HCT116 (cell line): ENCODE data around the gene INSYN1. TPM values are rescaled to one million over a fixed set of nuclear protein-coding genes. Genes with fewer than 3 reads are reported as not detected.

Experiments used
- ATAC-seq: fragments of 200-7000 bp; cut with Tn5 transposase; 2 replicates; pipeline ENCODE4 v1.9.1; 2020; ENCODE audit warnings: mild to moderate bottlenecking, moderate library complexity
- BruUV-seq: library from RNA; stranded (reverse); fragments of 400-500 nt; replicated peaks from 2 replicates; lab custom pipeline; 2021; lab: Mats Ljungman, UMichigan
- CTCF ChIA-PET: fragments of 300-600 bp; sonication (Branson Sonifier 250); formaldehyde crosslinking; loops from one replicate; lab custom pipeline; 2021; ENCODE audit warnings: antibody characterized with exemption; lab: Charles Lee
- POLR2A ChIA-PET: fragments of 300-600, 350-600 bp; sonication (Branson Sonifier 250); formaldehyde crosslinking; loops from one replicate; lab custom pipeline; 2021; ENCODE audit warnings: antibody characterized with exemption; lab: Charles Lee
- RAD21 ChIA-PET, 2 experiments: fragments of 300-600 bp; sonication (Branson Sonifier 250); formaldehyde crosslinking; loops; one replicate each; lab custom pipeline; 2023; ENCODE audit warnings: low total read pairs in 2 of 2; ENCODE audit not compliant: uncharacterized antibody in 2 of 2, unreplicated experiment in 2 of 2, low non-redundant PET in 1 of 2; lab: Charles Lee
- DNase-seq: peaks from one replicate; pipeline ENCODE4 v3.0.0-alpha.2; 2010; ENCODE audit warnings: low read depth, low spot score
- H2AFZ ChIP-seq: fragments of 200-600 bp; shearing (Covaris generic), sonication (generic); 2 replicates; pipeline ENCODE4 v1.6.1; 2017; ENCODE audit warnings: low read depth, mixed run types, mixed read lengths, antibody characterized with exemption, low read length; ENCODE audit not compliant: poor library complexity, severe bottlenecking
- H3K27ac ChIP-seq: 2 replicates; pipeline ENCODE4 v1.5.1; 2012; ENCODE audit warnings: low read depth, low read length
- H3K27me3 ChIP-seq: fragments of 200-600 bp; sonication (generic); 2 replicates; pipeline ENCODE4 v1.6.1; 2016; ENCODE audit warnings: mixed run types, low read length, mixed read lengths; ENCODE audit not compliant: insufficient read depth
- H3K36me3 ChIP-seq, 2 experiments: fragments of 200-500 bp in 1 of 2; fragments of 200-600 bp in 1 of 2; sonication (Bioruptor generic) in 1 of 2; sonication (generic) in 1 of 2; 2 replicates each; pipeline versions ENCODE4 v1.5.1 to v1.6.1; 2014 to 2016; ENCODE audit warnings: low read length in 2 of 2, inconsistent platforms in 1 of 2, mixed read lengths in 1 of 2, mixed run types in 1 of 2; ENCODE audit not compliant: insufficient read depth in 2 of 2, control insufficient read depth in 1 of 2
- H3K4me1 ChIP-seq, 2 experiments: fragments of 200-600 bp in 1 of 2; sonication (generic) in 1 of 2; 2 replicates each; pipeline versions ENCODE4 v1.5.1 to v1.6.1; 2012 to 2017; ENCODE audit warnings: low read length in 2 of 2, inconsistent platforms in 1 of 2, mild to moderate bottlenecking in 1 of 2, mixed read lengths in 1 of 2, mixed run types in 1 of 2, moderate library complexity in 1 of 2; ENCODE audit not compliant: insufficient read depth in 2 of 2, control insufficient read depth in 1 of 2
- H3K4me2 ChIP-seq: fragments of 200-600 bp; sonication (generic); 2 replicates; pipeline ENCODE4 v1.6.1; 2017; ENCODE audit warnings: mixed run types, low read length, mixed read lengths
- H3K4me3 ChIP-seq, 2 experiments: fragments of 200-600 bp in 1 of 2; sonication (generic) in 1 of 2; replicated peaks in 1 of 2; 2 replicates each; pipeline ENCODE4 v1.5.1; 2011 to 2016; ENCODE audit warnings: low read length in 2 of 2, control low read depth in 1 of 2, low read depth in 1 of 2, mild to moderate bottlenecking in 1 of 2, mixed read lengths in 1 of 2, mixed run types in 1 of 2
- H3K79me2 ChIP-seq: fragments of 200-600 bp; sonication (generic); 2 replicates; pipeline ENCODE4 v1.6.1; 2017; ENCODE audit warnings: mild to moderate bottlenecking, mixed run types, low read length, moderate library complexity, mixed read lengths; ENCODE audit not compliant: insufficient read depth
- H3K9ac ChIP-seq: fragments of 200-600 bp; sonication (generic); 2 replicates; pipeline ENCODE4 v1.6.1; 2016; ENCODE audit warnings: low read length, mixed read lengths
- H3K9me2 ChIP-seq: fragments of 200-600 bp; sonication (generic), shearing (Covaris generic); 2 replicates; pipeline ENCODE4 v1.6.1; 2017; ENCODE audit warnings: mixed run types, mild to moderate bottlenecking, moderate library complexity; ENCODE audit not compliant: insufficient read depth
- H3K9me3 ChIP-seq, 2 experiments: fragments of 200-500 bp in 1 of 2; fragments of 200-600 bp in 1 of 2; sonication (Bioruptor generic) in 1 of 2; sonication (generic) in 1 of 2; 2 replicates each; pipeline ENCODE4 v1.6.1; 2014 to 2017; ENCODE audit warnings: low read length in 2 of 2, mixed read lengths in 2 of 2, inconsistent platforms in 1 of 2, low read depth in 1 of 2, mild to moderate bottlenecking in 1 of 2, mixed run types in 1 of 2, moderate library complexity in 1 of 2; ENCODE audit not compliant: control insufficient read depth in 1 of 2, insufficient read depth in 1 of 2
- H4K20me1 ChIP-seq: fragments of 200-600 bp; sonication (generic), shearing (Covaris generic); 2 replicates; pipeline ENCODE4 v1.6.1; 2017; ENCODE audit warnings: mixed run types, mild to moderate bottlenecking, moderate library complexity; ENCODE audit not compliant: insufficient read depth
- CBX3 ChIP-seq: IDR thresholded peaks from 2 replicates; pipeline ENCODE4 v1.6.1; 2012; ENCODE audit warnings: low read depth
- CEBPB ChIP-seq: IDR thresholded peaks from 2 replicates; pipeline ENCODE4 v1.6.1; 2012; ENCODE audit warnings: low read depth
- EGR1 ChIP-seq: IDR thresholded peaks from 2 replicates; pipeline ENCODE4 v1.6.1; 2012; ENCODE audit warnings: low read depth
- EZH2phosphoT487 ChIP-seq: fragments of 200-600 bp; IDR thresholded peaks from 2 replicates; pipeline ENCODE4 v1.6.1; 2018; ENCODE audit warnings: antibody characterized with exemption, borderline replicate concordance
- JUND ChIP-seq: IDR thresholded peaks from 2 replicates; pipeline ENCODE4 v1.6.1; 2012
- SIN3A ChIP-seq: IDR thresholded peaks from 2 replicates; pipeline ENCODE4 v1.6.1; 2012; ENCODE audit warnings: low read depth
- ZFX ChIP-seq: fragments of 450-650 bp; IDR thresholded peaks from 2 replicates; pipeline ENCODE4 v1.6.1; 2017
- ZNF274 ChIP-seq: fragments of 200-500 bp; sonication (Bioruptor generic); IDR thresholded peaks from 2 replicates; pipeline ENCODE4 v1.6.1; 2014; ENCODE audit warnings: mild to moderate bottlenecking, low read depth, low read length, inconsistent platforms
- intact Hi-C: fragments of 100-400 bp; cut with micrococcal nuclease; formaldehyde crosslinking; loops from 2 replicates; pipeline ENCODE4 v1.10.0; 2022
- total RNA-seq: library from RNA; stranded (reverse); gene quantifications from one replicate; pipeline ENCODE4 v1.2.1, GENCODE V29; 2021; ENCODE audit not compliant: unreplicated experiment

The INSYN1 gene
- total RNA-seq, 1 experiment from 2014 or later, result 2.0 TPM

GRCh38 chr15:73757571-73757970, 4.4 kb upstream of the INSYN1 start:
- no peak overlapping the region for H3K4me3 ChIP-seq
- no peak overlapping the region for H3K27ac ChIP-seq
- no peaks in the 10 kb centered on the region for H3K9me3 ChIP-seq
- no peak overlapping the region for H3K4me2 ChIP-seq
- H3K4me1 ChIP-seq, result peaks cover 0 to 3% of the 10 kb centered on the region in 2 experiments; a peak in 1 of 4 replicates
- DNase-seq (no peak), ATAC-seq (no peak)
- RAD21 ChIA-PET, result no interaction called here
- no peaks in the 10 kb centered on the region for H4K20me1 ChIP-seq
- no peaks in the 10 kb centered on the region for H3K79me2 ChIP-seq
- no peaks in the 10 kb centered on the region for H3K36me3 ChIP-seq
- H3K9ac ChIP-seq, result no peak overlapping the region
- POLR2A ChIA-PET, result no interaction called here
- no peaks in the 10 kb centered on the region for H3K9me2 ChIP-seq
- H2AFZ ChIP-seq, result no peak overlapping the region
- H3K27me3 ChIP-seq, result peaks cover 47% of the 10 kb centered on the region
- intact Hi-C loops, result no loop called here
- BruUV-seq, result no TSS peak
- CTCF ChIA-PET, result no interaction called here
- TF ChIP-seq ZFX, result no peak
- TF ChIP-seq SIN3A, result no peak
- TF ChIP-seq CEBPB, result no peak

GRCh38 chr15:73756947-73757513, 3.9 kb upstream of the INSYN1 start:
- ATAC-seq (no peak), DNase-seq (no peak)
- Histone ChIP-seq H3K4me3 (no peak overlapping the region), H3K9ac (no peak overlapping the region), H3K27ac (no peak overlapping the region), H3K27me3 (peaks cover 44% of the 10 kb centered on the region), H4K20me1 (no peaks in the 10 kb centered on the region), H3K9me2 (no peaks in the 10 kb centered on the region), H3K36me3 (no peaks in the 10 kb centered on the region), H2AFZ (no peak overlapping the region), H3K9me3 (no peaks in the 10 kb centered on the region), H3K4me1 (peaks cover 0 to 3% of the 10 kb centered on the region in 2 experiments; a peak in 1 of 4 replicates), H3K4me2 (no peak overlapping the region), H3K79me2 (no peaks in the 10 kb centered on the region)
- intact Hi-C loops, result no loop called here
- POLR2A ChIA-PET, result no interaction called here
- RAD21 ChIA-PET, result no interaction called here
- CTCF ChIA-PET, result no interaction called here
- TF ChIP-seq JUND, result no peak
- no peak for TF ChIP-seq EZH2phosphoT487
- TF ChIP-seq ZNF274, result no peak
- no peak for TF ChIP-seq EGR1
- no peak for TF ChIP-seq CBX3
- BruUV-seq, result no TSS peak
